ENCODE data around the gene SLC35G3.
"Not testable (repeated sequence)": the region's sequence is repeated elsewhere in the genome, so short reads cannot be mapped to it uniquely, and the experiment has no call there.

SLC35G3 gene

GRCh38 chr17:35162755-35163154, 31.4 kb downstream of the SLC35G3 start:
- DNase-seq, result no peak

GRCh38 chr17:35161281-35161761, 32.9 kb downstream of the SLC35G3 start:
- DNase-seq, result no peak

DNA sequence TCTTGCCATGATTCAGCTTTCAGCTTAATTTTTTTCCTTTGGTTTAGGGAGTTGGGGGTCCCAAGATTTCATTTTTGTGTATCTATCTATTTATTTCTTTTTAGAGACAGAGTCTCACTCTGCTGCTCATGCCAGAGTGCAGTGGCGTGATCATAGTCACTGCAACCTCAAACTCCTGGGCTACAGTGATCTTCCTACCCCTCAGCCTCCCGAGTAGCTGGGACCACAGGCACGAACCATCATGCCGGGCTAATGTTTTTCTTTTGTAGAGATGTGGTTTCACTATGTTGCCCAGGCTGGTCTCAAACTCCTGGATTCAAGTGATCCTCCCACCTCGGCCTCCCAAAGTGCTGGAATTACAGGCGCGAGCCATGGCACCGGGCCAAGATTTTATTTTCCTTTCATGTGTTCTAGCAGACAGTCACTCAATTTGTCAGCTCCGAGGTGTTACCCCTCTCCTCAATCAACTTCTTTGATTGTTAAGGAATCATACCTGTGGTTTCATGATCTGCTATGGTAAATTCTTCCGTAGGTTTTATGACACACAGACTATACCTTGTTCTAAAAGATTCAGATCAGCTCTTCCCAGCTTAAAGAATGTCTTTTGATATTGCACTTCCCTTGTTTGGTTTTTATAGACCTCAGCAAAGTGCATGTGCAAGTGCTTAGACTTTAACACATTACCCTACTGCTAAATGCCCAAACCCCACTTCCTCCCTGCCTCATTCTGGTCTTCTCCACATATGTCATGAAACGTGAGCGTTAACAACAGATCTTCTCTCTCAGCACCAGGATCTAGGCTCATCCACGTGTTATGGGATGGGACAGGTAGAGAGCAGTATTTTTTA, 33.6 kb downstream of the SLC35G3 start:
- no peak for DNase-seq

DNA sequence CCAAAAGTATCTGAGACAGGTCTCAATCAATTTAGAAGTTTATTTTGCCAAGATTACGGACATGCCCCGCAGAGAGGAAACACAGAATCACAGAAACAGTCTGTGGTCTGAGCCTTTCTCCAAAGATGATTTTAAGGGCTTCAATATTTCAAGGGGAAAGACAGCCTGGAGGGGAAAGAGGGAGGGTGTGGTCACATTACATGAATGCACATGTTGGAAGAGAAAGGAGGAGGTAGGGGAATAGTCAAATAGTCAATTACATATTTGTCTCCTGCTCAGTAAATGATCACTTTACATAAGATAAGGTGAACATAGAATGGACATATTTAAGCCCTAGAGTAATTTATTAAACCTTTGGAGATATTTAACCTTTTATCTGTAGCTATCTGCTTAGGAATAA, 34.3 kb downstream of the SLC35G3 start:
- no peak for DNase-seq

- no peak for DNase-seq
These were observed 38.9 kb downstream of the SLC35G3 start for GRCh38 chr17:35155246-35155645.

- DNase-seq, result no peak
These were observed 39.7 kb downstream of the SLC35G3 start for GRCh38 chr17:35154196-35155165.

DNA sequence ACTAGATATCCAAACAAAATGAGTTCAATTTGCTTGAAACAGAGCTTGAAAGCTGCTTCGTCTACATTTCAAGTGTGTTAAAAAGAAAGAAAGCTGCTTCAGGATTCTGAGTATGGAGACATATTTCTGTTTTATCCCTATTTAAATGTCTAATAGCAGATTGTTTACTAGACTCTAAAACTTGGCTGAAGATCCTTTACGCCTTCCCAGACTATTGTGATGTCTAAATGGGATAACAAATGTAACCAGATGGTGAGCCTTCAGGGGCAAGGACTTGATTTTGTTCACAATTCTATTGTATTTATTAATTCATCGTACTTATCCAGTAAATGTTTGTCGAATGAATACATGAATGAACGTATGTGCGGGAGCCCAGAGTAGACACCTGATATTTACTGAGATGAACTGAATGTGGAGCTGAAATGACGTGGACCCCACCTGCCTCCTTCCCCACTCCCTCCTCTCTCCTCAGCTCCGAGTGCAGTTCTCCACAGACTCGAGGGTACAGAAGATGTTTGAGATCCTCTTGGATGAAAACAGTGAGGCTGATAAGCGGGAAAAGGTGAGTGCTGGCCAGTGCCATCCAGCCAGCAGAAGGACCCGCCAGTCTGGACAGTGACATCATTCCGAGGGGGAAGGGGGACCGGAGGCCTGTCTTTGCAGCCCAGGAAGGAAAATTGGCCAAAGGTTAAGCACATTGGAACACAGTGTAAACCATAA, 41.6 kb downstream of the SLC35G3 start:
- DNase-seq, result no peak

- not testable (repeated sequence) for DNase-seq
These were observed 43.1 kb downstream of the SLC35G3 start for GRCh38 chr17:35151080-35151479.

GRCh38 chr17:35149941-35150340, 44.3 kb downstream of the SLC35G3 start:
- DNase-seq, result no peak

DNA sequence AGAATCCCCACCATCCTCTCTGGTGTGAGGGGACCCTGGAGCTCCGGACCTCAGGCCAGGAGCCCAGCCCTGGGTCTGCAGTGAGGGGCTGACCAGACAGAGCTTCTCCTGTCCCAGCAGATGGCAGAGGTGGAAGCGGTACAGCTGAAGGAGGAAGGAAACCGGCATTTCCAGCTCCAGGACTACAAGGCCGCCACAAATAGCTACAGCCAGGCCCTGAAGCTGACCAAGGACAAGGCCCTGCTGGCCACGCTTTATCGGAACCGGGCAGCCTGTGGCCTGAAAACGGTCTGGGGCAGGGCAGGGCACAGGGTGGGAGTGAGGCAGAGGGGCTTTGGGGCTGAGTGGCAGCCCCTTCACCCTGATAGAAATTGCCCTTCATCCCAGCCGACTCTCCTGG, 46.0 kb downstream of the SLC35G3 start:
- DNase-seq, result no peak

DNA sequence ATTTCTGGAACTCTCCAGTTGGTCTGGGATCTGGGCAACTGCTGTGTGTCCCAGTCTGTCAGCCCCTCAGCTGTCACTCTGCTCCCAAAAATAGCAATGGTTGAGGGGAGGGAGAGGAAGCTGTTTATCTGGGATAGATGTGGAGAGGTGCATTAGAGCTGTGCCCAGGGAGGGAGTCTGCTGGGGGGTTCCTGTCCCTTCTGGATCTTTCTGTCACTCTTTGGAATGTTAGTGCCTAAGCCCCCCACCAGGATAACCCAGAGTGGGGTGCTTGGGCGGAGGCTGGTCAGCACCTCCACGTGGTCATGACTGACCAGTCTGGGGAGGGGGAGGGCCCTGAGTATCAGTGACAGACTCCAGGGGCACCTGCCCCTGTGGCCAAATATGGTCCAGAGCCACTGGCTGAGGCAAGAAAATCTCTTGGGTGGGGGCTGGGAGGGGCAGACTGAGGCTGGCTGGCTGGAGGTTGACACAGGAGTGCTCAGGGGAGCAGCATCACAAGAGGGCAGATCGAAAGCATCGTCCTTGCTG, 46.8 kb downstream of the SLC35G3 start, which contains the start of gene UNC45B:
Gene UNC45B, plus strand, starts transcription at position 443 of the 531 bp plus-strand sequence. CDS start 447 bp downstream, outside the sequence.
- no peak for DNase-seq

- no peak for DNase-seq
These were observed 47.9 kb downstream of the SLC35G3 start for GRCh38 chr17:35146214-35146833.

DNA sequence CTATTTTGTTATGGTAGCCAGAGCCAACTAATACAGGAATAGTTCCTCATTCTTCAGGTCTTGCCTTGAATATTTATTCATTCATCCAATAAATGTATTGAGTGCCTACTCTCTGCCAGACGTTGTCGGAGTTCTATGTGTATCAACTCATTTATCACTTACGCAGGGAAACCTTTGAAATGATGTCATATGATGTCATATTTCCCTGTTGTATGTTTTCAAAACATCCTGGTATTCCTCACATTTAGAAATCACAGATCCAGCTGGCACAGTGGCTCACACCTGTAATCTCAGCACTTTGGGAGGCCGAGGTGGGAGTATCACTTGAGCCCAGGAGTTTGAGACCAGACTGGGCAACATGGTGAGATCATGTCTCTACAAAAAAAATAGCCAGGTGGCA, 49.4 kb downstream of the SLC35G3 start:
- DNase-seq, result no peak

All from islet precursor cell (in vitro differentiated cells).